Measurements from ENCODE around the gene MPHOSPH8.
"Not testable (repeated sequence)": the region's sequence is repeated elsewhere in the genome, so short reads cannot be mapped to it uniquely, and the experiment has no call there.

The MPHOSPH8 gene

DNA sequence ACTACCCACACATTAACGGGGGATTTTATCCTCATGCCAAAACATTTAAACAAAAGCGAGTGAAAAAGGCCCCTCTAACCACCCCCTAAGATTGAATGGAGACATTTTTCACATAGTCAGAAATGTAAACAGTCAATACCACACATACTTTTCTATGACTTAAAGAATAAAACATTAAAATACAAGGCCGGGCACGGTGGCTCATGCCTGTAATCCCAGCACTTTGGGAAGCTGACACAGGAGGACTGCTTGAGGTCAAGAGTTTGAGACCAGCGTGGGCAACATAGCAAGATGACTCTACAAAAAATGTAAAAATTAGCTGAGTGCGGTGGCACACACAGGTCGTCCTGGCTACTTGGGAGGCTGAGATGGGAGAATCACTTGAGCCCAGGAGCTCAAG is 47.3 kb downstream of the MPHOSPH8 start:
- no peak for DNase-seq (ENCODE audit: low read depth in 2 of 2)

DNA sequence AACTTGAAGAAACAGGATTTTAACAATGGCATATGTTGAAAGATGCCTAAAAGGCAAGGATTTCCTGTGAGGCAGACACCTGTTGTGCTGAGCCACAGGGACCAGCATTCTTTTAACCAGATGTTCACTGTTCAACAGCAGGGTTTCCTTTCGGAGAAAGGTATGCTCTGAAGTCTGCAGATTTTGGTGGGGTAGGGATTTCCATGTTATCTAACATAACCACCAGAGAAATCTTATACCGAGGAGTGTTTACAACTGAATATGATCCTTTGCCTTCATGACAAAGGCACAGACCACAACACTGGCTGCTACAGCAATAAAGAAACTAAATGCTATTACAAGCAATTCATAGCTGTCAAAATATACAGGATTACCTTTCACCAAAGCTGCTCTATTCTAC is 48.1 kb downstream of the MPHOSPH8 start:
- no peak for DNase-seq (ENCODE audit: low read depth in 2 of 2)

DNA sequence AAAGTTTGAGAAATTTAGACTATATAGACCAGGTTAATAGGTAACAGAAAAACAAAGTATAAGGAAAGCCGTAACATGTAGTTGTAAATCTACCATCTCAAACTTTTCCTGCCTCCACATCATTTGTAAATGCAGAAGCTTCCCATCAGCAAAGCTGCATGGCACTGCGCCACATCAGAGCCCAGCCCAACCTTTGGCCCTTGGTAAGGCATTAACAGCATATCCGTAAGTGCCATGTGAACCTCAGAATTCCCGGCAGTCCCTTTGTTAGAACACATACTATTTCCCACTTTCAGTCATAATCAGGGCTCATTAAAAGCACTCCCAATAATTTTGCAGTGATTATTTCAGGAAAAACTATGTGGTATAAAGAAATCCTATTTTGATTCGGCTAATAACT is 51.6 kb downstream of the MPHOSPH8 start:
- no peak for DNase-seq (ENCODE audit: low read depth in 2 of 2)

- DNase-seq (ENCODE audit: low read depth in 2 of 2) = no peak
Observed at GRCh38 chr13:19685437-19685836, 52.0 kb downstream of the MPHOSPH8 start.

DNA sequence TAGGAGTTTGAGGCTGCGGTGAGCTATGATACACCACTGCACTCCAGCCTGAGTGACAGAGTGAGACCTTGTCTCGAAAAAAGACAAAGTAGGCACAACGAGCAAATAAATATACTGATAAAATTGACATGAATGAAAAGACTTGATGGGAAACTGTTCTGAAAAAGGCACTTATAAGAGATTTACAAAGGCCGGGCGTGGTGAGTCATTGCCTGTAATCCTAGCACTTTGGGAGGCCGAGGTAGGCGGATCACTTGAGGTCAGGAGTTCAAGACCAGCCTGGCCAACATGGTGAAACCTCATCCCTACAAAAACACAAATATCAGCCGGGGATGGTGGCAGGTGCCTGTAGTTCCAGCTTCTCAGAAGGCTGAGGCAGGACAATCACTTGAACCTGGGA is 58.0 kb downstream of the MPHOSPH8 start:
- not testable (repeated sequence) for DNase-seq (ENCODE audit: low read depth in 2 of 2)

DNA sequence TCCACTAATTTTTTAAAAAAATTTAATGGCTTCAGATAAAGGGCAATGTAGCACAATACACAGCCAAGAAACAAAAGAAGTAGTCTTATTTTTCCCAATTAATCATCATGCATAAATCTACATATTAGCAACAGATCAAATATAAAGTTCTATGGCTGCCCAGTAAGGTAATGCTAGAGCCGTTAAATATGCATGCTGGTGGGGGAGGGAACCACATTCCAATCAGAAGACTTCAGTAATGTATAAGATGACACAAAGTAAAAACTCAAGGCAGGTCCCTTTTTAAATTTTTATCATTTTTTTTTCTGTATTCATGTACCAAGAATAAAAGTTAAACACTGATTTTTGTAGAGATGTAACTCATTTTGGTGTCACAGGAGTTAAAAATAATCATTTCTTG is 62.0 kb downstream of the MPHOSPH8 start:
- DNase-seq (ENCODE audit: low read depth in 2 of 2) = no peak

GRCh38 chr13:19695829-19696228 is 62.4 kb downstream of the MPHOSPH8 start:
- DNase-seq (ENCODE audit: low read depth in 2 of 2) = no peak

- DNase-seq (ENCODE audit: low read depth in 2 of 2) = not testable (repeated sequence)
Observed at GRCh38 chr13:19700963-19701362, 67.5 kb downstream of the MPHOSPH8 start.

DNA sequence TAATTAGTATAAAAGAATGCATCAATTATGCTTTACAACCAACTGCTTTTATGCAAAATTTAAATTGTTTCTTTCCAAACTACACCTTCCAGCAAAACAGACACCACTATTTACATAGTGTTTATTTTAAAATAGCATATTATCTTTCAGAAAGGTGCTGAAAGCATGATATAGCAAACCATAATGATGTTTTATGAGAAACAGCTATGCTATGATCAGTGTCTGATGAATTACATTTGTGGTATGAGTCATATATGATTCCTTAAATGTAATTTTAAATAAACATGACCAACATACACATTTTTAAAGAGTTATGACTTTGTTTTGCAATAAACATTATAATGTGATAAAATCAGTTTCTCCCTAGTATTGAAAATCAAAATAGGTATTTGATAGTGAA is 68.2 kb downstream of the MPHOSPH8 start:
- DNase-seq (ENCODE audit: low read depth in 2 of 2) = not testable (repeated sequence)

- DNase-seq (ENCODE audit: low read depth in 2 of 2) = not testable (repeated sequence)
Observed at GRCh38 chr13:19704256-19704655, 70.8 kb downstream of the MPHOSPH8 start.

- not testable (repeated sequence) for DNase-seq (ENCODE audit: low read depth in 2 of 2)
Observed at GRCh38 chr13:19709039-19709438, 75.6 kb downstream of the MPHOSPH8 start.

- not testable (repeated sequence) for DNase-seq (ENCODE audit: low read depth in 2 of 2)
Observed at GRCh38 chr13:19709782-19710181, 76.3 kb downstream of the MPHOSPH8 start.

DNA sequence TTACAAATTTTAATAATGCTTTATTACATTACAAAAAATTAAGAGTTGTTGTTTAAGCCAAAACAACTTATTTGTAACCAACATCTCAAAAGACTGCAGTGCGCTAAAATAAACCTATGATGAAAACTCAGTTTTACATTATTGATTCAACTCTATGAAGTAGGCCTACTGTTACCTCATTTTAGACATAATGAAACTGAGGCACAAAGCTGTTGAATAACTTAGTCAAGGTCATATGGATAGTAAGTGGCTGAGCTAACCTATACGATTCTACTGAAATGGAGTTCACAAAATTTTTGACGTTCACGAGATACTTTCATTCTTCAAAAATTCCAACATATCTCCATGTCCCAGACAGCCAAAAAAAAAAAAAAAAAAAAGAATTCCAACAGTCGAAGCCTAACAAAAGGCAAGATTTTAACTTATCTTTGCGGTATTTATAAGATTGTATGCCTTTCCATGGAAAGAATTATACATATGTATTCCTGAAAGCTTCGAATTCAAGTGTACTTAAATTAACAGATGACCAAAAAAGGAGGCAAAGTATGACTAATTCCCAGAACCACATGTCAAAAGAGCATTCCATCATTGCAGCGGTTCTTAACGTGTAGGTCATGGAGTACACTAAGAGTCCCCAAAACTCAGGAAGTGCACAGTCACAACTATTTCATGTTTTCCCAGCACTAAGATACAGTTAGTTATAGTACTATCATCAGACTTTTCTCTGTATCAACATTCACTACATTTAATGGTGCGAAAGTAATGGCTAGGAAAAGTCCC is 79.9 kb downstream of the MPHOSPH8 start:
- DNase-seq (ENCODE audit: low read depth in 2 of 2) = no peak

DNA sequence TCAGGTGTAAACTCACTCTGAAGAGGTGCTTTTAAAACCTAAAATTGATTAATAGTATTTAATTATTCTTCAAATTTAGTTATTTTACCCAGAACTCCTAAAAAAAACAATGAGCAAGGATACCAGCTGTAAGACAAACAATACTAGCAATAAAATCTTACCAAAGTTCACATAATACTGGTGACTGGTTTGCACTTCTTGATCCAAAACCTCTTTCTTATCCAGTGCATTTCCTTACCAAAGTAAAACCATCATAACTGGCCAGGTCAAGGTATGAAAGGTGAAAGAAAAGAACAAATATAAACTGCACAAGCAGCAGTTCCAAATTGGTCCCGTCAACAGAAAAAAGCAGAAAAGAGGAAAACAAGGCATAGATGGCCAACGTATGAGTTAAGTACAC is 86.6 kb downstream of the MPHOSPH8 start:
- no peak for DNase-seq (ENCODE audit: low read depth in 2 of 2)

Measured in stimulated activated CD4-positive, alpha-beta T cell treated with anti-CD3 and anti-CD28 coated beads, Interleukin-15, amount 100 ng/mL, for 48 hours (primary cell).